K562 (cell line): ENCODE results near the gene DLL4. TPM values are rescaled to one million over a fixed set of nuclear protein-coding genes. Genes with fewer than 3 reads are reported as not detected.

ENCODE experiments used
- ARID2 ChIP-seq: fragments of 450-650 bp; IDR thresholded peaks from 2 replicates; pipeline ENCODE4 v1.6.1; 2017; ENCODE audit warnings: antibody characterized with exemption, mild to moderate bottlenecking
- CC2D1A ChIP-seq: fragments of 450-650 bp; IDR thresholded peaks from 2 replicates; pipeline ENCODE4 v1.6.1; 2017; ENCODE audit warnings: mild to moderate bottlenecking
- CXXC5 ChIP-seq: fragments of 250-450 bp; sonication (Bioruptor Pico); IDR thresholded peaks from 2 replicates; pipeline ENCODE4 v1.8.0; 2022; ENCODE audit warnings: inconsistent platforms, mild to moderate bottlenecking, moderate library complexity
- GABPA ChIP-seq: fragments of 200-800 bp; sonication (Bioruptor generic); conservative IDR thresholded peaks from 2 replicates; pipeline ENCODE4 v1.6.1; 2016; ENCODE audit warnings: low read depth, missing genetic modification characterization, missing compliant biosample characterization
- GTF2E2 ChIP-seq: fragments of 200-800 bp; sonication (Bioruptor generic); IDR thresholded peaks from 2 replicates; pipeline ENCODE4 v1.6.1; 2016; ENCODE audit warnings: missing genetic modification characterization, missing compliant biosample characterization
- JUND ChIP-seq, 2 experiments: IDR thresholded peaks; 2 replicates in 1 of 2; 3 replicates in 1 of 2; pipeline ENCODE4 v1.6.1; 2011; ENCODE audit warnings: borderline replicate concordance in 2 of 2, low read depth in 2 of 2, low read length in 2 of 2, improper control_type of control experiment in 1 of 2, missing biosample characterization in 1 of 2, missing genetic modification characterization in 1 of 2, missing genetic modification reagents in 1 of 2
- MEIS2 ChIP-seq: fragments of 450-650 bp; IDR thresholded peaks from 2 replicates; pipeline ENCODE4 v1.6.1; 2014; ENCODE audit warnings: mild to moderate bottlenecking; ENCODE audit not compliant: partially characterized antibody
- MXI1 ChIP-seq: IDR thresholded peaks from 2 replicates; pipeline ENCODE4 v1.6.1; 2011; ENCODE audit warnings: low read depth, mild to moderate bottlenecking, improper control_type of control experiment, low read length
- RAD51 ChIP-seq: fragments of 450-650 bp; IDR thresholded peaks from 2 replicates; pipeline ENCODE4 v1.7.1; 2016; ENCODE audit warnings: low read depth, mild to moderate bottlenecking, borderline replicate concordance
- SRSF3 ChIP-seq: fragments of 200-400 bp; formaldehyde crosslinking; IDR thresholded peaks from 2 replicates; pipeline ENCODE4 v1.6.1; 2016; ENCODE audit warnings: mild to moderate bottlenecking, low read length, moderate library complexity; ENCODE audit not compliant: insufficient read depth
- SUPT5H ChIP-seq: fragments of 450-650 bp; IDR thresholded peaks from 2 replicates; pipeline ENCODE4 v1.6.1; 2016
- TAF7 ChIP-seq: fragments of 450-650 bp; IDR thresholded peaks from 2 replicates; pipeline ENCODE4 v1.6.1; 2016; ENCODE audit warnings: missing genetic modification characterization, missing compliant biosample characterization
- ZNF212 ChIP-seq: fragments of 450-650 bp; formaldehyde crosslinking; IDR thresholded peaks from 2 replicates; pipeline ENCODE4 v1.4.0; 2020; ENCODE audit warnings: mild to moderate bottlenecking
- polyA plus RNA-seq, 8 experiments: library from polyadenylated mRNA; depleted of rRNA in 4 of 8; stranded (reverse) in 5 of 8; unstranded in 3 of 8; fragments of >200 nt; fragmentation: Nextera tagmentation in 2 of 8; fragmentation: Illumina TruSeq in 1 of 8; extraction: Ambion mirVana in 2 of 8; extraction: Trizol in 1 of 8; gene quantifications; 2 replicates each; pipeline versions ENCODE4 v1.2.1 to v1.2.3, GENCODE V29; 2011 to 2014; ENCODE audit warnings: inconsistent platforms in 1 of 8, missing spikeins in 1 of 8
- total RNA-seq, 7 experiments: library from RNA; depleted of rRNA in 6 of 7; stranded (reverse); fragments of >200 nt in 6 of 7; fragmentation: Illumina TruSeq in 2 of 7; extraction: Trizol in 2 of 7; gene quantifications; 2 replicates each; pipeline versions ENCODE4 v1.2.1 to v1.2.3, GENCODE V29; 2011 to 2021; ENCODE audit warnings: low replicate concordance in 1 of 7
- TF ChIP-seq, protein P1 (sequence below): fragments of 200-800 bp; sonication (Bioruptor generic); IDR thresholded peaks from 2 replicates; pipeline ENCODE4 v1.6.1; 2016; ENCODE audit warnings: missing genetic modification characterization, missing compliant biosample characterization
- TF ChIP-seq, protein P2 (sequence below): sonication (generic); formaldehyde crosslinking; IDR thresholded peaks from 2 replicates; pipeline ENCODE4 v1.8.0; 2022; ENCODE audit warnings: mild to moderate bottlenecking, missing genetic modification reagents
- TF ChIP-seq, protein P3 (sequence below): fragments of 250-450 bp; sonication (Bioruptor Pico); IDR thresholded peaks from 2 replicates; pipeline ENCODE4 v1.8.0; 2021; ENCODE audit warnings: borderline replicate concordance, mild to moderate bottlenecking, moderate library complexity; ENCODE audit not compliant: poor library complexity, severe bottlenecking

Gene DLL4
- total and polyA plus RNA-seq, 9 of the 15 experiments (the other 6 are each of a cell fraction or from before 2014, with no cell fraction given): 0.04 to 1.1 (median 0.41) TPM; not detected in 1

DNA sequence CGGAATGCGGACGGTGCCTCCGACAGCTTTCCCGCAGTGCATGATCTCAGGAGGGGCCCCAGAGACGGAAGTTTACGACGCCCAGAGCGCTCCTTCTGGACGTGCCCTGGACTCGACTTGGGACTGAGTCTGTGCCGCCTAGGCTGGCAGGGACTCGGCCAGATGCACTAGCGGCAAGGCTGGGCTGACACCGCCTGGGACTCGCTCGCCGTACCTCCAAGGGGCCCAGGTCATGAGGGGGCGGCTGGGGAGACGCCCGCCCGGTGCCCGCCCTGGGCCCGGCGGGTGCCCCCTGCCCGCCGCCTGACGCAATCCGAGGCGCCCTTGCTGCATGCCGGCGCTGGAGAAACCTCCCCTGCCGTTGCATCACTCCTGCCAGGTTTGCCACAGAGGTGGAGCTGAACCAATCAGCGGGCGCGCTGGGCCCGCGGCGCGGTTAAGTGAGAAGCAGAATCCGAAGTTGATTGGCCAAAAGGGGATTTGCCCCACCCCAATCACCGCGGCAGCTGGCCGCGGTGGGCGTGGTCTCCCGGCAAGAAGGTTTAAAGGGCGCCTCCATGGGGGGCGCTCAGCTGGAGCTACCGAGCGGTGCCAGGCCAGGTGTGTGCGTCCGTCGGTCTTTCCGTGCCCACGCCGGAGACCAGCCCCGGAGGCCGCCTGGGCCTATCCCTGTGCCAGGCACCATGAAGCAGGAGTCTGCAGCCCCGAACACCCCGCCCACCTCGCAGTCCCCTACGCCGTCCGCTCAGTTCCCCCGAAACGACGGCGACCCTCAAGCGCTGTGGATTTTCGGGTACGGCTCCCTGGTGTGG, 24.0 kb downstream of the DLL4 start, which contains the start of gene CHAC1 (continued):
- TF ChIP-seq, protein P1, sequence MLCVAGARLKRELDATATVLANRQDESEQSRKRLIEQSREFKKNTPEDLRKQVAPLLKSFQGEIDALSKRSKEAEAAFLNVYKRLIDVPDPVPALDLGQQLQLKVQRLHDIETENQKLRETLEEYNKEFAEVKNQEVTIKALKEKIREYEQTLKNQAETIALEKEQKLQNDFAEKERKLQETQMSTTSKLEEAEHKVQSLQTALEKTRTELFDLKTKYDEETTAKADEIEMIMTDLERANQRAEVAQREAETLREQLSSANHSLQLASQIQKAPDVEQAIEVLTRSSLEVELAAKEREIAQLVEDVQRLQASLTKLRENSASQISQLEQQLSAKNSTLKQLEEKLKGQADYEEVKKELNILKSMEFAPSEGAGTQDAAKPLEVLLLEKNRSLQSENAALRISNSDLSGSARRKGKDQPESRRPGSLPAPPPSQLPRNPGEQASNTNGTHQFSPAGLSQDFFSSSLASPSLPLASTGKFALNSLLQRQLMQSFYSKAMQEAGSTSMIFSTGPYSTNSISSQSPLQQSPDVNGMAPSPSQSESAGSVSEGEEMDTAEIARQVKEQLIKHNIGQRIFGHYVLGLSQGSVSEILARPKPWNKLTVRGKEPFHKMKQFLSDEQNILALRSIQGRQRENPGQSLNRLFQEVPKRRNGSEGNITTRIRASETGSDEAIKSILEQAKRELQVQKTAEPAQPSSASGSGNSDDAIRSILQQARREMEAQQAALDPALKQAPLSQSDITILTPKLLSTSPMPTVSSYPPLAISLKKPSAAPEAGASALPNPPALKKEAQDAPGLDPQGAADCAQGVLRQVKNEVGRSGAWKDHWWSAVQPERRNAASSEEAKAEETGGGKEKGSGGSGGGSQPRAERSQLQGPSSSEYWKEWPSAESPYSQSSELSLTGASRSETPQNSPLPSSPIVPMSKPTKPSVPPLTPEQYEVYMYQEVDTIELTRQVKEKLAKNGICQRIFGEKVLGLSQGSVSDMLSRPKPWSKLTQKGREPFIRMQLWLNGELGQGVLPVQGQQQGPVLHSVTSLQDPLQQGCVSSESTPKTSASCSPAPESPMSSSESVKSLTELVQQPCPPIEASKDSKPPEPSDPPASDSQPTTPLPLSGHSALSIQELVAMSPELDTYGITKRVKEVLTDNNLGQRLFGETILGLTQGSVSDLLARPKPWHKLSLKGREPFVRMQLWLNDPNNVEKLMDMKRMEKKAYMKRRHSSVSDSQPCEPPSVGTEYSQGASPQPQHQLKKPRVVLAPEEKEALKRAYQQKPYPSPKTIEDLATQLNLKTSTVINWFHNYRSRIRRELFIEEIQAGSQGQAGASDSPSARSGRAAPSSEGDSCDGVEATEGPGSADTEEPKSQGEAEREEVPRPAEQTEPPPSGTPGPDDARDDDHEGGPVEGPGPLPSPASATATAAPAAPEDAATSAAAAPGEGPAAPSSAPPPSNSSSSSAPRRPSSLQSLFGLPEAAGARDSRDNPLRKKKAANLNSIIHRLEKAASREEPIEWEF (CRISPR knock-in tag): no peak
- TF ChIP-seq SUPT5H (peak; percentile 73), RAD51 (no peak), SRSF3 (peak; percentile 92; the same call in 1 of the 2 replicates), CC2D1A (peak; percentile 97), MEIS2 (peak; percentile 16), ARID2 (no peak), CXXC5 (CRISPR knock-in tag) (peak; percentile 69), MXI1 (peak; percentile 5; the same call in 1 of the 2 replicates), TAF7 (tag) (no peak), ZNF212 (CRISPR knock-in tag) (no peak), JUND (IDR thresholded peaks at IDR 0.05; ENCODE audit: borderline replicate concordance, low read depth, low read length) (peak; percentile 85), JUND (tag; IDR thresholded peaks at IDR 0.05; ENCODE audit: borderline replicate concordance, low read depth, low read length) (no peak), GABPA (peak; percentile 45; the same call in 1 of the 2 replicates), GTF2E2 (tag) (0 out of 2 replicates have a peak, but pooled peaks have one; percentile 62)
- TF ChIP-seq, protein P2, sequence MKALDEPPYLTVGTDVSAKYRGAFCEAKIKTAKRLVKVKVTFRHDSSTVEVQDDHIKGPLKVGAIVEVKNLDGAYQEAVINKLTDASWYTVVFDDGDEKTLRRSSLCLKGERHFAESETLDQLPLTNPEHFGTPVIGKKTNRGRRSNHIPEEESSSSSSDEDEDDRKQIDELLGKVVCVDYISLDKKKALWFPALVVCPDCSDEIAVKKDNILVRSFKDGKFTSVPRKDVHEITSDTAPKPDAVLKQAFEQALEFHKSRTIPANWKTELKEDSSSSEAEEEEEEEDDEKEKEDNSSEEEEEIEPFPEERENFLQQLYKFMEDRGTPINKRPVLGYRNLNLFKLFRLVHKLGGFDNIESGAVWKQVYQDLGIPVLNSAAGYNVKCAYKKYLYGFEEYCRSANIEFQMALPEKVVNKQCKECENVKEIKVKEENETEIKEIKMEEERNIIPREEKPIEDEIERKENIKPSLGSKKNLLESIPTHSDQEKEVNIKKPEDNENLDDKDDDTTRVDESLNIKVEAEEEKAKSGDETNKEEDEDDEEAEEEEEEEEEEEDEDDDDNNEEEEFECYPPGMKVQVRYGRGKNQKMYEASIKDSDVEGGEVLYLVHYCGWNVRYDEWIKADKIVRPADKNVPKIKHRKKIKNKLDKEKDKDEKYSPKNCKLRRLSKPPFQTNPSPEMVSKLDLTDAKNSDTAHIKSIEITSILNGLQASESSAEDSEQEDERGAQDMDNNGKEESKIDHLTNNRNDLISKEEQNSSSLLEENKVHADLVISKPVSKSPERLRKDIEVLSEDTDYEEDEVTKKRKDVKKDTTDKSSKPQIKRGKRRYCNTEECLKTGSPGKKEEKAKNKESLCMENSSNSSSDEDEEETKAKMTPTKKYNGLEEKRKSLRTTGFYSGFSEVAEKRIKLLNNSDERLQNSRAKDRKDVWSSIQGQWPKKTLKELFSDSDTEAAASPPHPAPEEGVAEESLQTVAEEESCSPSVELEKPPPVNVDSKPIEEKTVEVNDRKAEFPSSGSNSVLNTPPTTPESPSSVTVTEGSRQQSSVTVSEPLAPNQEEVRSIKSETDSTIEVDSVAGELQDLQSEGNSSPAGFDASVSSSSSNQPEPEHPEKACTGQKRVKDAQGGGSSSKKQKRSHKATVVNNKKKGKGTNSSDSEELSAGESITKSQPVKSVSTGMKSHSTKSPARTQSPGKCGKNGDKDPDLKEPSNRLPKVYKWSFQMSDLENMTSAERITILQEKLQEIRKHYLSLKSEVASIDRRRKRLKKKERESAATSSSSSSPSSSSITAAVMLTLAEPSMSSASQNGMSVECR: peak; percentile 95
- TF ChIP-seq, protein P3, sequence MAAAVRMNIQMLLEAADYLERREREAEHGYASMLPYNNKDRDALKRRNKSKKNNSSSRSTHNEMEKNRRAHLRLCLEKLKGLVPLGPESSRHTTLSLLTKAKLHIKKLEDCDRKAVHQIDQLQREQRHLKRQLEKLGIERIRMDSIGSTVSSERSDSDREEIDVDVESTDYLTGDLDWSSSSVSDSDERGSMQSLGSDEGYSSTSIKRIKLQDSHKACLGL (CRISPR knock-in tag): peak; percentile 1
